HG03469 (cell line): ENCODE data around the gene TBC1D4.

Experiments used
- ATAC-seq: cut with Tn5 transposase; IDR thresholded peaks from one replicate; pipeline ENCODE4 v1.9.1; 2021; ENCODE audit warnings: mild to moderate bottlenecking, moderate library complexity, moderate number of reproducible peaks; ENCODE audit not compliant: unreplicated experiment

Gene TBC1D4

DNA sequence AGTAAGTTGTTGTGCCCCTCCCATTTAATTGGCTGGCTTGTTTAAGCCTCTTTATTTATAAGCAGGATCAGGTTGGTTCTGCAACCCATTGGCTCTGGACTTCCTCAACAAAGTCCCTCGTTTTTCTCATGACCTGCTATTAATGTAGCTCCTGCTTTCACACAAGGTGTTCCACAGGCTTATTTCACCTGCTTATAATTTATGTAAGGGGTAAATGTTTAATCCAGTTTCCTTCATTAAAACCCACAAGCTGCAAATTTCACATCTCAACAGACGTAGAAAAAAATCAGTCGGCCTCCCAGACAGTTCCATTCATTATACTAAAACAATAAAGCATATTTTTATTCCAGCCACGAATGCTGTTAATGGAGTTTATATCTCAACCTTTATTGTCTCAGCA lies 86.1 kb downstream of the TBC1D4 start:
- no peak for ATAC-seq

DNA sequence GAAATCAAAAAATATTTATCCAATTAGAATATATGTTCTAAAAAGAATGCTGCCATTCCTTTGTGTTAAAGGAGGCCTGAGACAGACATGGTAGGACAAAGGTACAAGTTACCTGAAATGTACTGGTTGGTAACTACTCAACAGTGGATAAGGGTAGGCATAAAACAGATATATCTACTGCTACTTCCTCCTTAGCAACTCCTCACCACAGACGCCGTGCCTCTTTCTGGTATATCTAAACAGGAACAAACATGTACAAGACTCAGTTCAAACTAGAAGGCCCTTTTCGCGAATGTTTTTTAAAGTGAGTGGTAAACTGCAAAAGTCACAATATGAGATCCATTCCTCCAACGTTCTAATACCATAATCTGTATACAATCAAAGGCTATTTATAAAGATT lies 86.9 kb downstream of the TBC1D4 start:
- peak; percentile 66 for ATAC-seq

DNA sequence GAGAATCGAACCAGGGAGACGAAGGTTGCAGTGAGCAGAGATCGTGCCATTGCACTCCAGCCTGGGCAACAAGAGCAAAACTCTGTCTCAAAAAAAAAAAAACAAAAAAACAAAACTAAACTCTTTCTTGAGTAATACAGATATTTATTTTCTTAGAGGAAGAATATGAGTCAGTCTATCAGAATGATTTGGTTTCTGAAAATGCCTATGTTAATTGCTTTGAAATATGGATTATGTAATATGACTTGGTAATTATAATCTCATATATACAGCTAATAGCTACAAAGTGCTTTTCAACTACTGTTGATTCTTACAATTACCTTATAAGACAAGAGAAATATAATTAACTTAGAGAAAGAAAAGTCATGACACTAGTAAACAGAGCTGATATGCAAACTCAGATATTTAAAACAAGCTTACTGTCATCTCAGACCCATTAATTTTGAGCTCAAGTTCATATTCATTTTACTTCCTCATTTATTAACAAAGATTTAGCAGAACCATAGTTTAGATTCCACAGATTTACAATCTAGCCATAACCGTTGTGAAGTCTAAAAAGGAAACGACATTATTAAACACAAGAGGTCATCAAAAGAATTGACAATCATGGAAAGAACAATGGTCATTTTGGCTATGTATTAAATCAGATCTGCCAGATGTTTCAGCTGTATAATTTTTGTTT lies 88.0 kb downstream of the TBC1D4 start:
- ATAC-seq, result no peak

DNA sequence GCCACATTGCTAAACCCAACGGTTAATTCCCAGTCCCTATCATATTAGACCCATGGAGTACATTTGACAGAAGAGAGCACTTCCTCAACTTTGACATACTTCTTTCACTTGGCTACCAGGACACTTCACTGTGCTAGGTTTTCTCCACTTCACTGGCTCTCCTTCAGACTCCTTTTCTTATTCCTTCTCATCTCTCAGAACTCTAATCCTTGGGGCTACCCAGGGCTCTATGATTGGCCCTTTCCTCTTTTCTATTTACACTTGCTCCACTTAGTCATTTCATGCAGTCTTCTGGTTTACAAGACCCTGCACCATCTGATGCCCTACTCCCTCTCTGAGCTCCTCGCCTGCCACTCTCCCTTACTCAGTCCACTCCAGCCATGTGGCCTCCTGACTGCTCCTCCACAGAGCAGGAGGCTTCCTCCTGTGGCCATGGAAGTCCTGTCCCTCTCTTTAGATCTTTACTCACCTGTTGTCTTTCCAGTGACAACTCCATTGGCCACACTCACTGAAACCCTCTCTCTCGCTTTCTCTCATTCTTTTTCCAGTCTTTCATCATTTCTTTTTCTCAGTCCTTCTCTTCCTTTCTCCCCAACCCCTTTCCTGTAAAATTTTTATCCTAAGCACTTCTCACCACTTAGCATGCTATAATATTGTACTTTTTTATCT lies 90.4 kb downstream of the TBC1D4 start:
- ATAC-seq, result no peak

DNA sequence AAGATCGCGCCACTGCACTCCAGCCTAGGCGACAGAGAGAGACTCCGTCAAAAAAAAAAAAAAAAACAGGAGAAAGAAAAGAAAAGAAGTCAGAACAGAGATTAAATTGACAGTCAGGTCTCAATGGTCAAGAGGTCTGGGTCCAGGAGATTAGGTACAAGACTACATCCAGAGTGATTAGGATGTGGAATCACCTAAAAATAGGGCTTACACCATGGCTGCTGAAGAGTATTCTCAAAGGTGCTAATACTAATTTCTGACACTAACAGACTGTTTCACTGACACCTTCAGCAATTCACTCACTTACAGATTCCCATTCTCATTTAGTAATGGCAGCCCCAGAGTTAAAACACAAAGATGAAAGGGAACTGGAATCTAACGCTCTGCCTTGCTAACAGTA lies 91.7 kb downstream of the TBC1D4 start:
- no peak for ATAC-seq

DNA sequence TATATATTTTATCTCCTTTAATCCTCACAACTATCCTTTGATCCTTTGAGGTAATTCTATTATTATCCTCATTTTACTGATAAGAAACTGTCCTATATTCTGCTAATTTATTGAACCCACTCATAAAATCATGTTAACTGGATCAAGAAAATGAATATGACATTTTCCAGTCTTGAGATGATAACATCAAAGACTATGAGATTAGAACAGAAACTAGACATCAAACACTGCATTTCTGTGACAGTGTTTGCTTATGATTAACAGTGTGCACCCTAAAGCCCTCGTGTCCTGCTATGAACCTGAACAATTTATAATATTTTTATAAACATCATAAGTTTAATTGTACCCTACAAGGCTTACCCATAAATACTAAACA lies 96.3 kb downstream of the TBC1D4 start:
- no peak for ATAC-seq

GRCh38 chr13:75384879-75385707 lies 96.9 kb downstream of the TBC1D4 start:
- ATAC-seq, result no peak

DNA sequence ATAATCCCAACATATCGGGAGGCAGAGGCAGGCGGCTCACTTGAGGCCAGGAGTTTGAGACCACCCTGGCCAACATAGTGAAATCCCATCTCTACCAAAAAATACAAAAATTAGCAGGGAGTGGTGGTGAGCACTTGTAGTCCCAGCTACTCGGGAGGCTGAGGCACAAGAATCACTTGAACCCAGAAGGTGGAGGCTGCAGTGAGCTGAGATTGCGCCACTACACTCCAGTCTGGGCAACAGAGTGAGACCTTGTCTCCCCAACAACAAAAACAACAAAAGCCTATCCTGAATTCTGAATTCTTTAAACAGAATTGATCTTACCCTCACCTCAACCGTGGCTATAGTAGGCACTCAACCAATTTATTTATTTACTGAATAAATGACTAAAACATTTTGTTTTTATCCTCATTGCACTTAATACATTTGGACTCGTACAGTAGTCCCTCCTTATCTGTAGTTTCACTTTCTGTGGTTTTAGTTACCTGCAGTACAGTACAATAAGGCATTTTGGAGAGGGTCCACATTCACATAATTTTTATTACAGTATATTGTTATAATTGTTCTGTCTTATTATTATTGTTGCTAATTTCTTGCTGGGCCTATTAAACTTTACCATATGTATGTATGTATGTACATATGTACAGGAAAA lies 98.8 kb downstream of the TBC1D4 start:
- no peak for ATAC-seq

GRCh38 chr13:75378301-75378700 lies 103.7 kb downstream of the TBC1D4 start:
- no peak for ATAC-seq

- ATAC-seq, result no peak
Measured at GRCh38 chr13:75376792-75377402, 105.1 kb downstream of the TBC1D4 start.

DNA sequence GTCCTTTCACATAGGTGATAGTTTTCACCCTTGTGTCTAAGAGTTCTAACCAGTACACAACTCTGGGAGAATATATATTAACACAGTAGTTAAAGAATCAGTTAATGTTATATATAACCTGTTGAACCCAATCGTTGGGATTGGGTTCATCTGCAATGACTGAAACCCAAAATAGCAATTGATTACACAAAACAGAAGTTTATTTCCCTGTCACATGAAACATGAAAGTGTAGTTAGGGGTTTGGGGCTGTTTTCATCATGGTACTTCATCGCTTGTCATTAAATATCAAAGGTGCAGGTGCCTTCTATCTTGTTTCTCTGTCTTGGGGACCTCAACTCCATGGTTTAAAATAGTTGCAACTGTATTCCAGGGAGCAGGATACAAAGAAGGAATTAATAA lies 106.6 kb downstream of the TBC1D4 start:
- ATAC-seq, result no peak

DNA sequence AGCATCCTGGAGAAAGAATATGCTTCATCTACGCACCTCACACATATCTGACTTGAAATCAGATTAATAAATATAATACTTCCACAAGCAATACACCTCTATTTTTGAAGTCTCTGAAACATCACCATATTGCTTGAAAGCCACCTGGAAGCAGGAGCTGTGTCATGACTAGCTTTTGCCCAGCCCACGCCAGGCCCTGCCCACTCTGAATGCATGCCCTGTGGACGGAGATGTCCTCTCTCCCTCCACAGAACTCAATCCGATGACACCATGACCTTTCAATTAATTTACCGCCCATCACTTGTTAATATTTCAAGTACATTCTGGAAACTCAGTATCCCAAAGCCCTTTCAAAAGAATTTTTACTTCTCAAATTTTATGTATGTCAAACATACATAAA lies 108.0 kb downstream of the TBC1D4 start:
- ATAC-seq, result no peak

DNA sequence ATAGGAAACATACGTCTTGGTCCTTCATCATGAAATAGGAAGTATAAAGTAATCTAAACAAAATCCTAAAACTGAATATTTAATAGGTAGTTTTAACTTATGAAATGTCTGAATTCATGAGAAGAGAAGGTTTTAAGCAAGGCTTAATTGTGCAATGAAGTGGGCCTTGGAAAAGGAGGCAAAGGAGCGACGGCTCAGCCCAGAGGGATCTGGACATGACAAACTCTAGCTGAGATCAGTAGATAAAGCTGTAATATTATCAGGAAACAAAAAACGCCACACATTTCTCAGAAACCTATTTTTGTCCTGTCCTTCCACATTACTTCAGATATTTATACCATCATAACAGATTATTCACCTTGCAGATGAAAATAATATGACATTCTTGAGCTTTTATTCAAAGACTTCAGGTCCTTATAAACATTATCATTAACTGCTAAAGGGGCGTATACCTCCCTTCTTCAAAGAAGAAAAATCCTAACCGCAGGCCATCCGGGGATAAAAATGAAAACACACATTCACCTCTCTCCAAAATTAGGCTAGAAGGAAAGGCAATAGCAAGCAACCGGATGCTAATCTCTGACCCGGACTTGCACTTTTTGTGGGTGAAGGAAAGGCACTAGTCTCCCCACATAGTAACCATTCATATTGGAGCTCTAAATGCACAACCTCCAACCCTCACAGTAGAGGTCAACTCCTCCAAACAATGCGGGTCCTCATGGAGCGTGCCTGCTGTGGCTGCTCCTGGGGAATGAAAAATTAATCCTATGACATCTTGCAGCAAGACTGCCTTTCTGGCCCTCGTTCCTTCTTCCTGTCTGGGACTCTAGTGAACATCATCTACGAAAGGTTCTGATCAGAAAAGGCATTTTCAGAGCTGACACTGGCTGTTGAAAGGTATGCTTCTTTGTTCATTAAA lies 108.8 kb downstream of the TBC1D4 start:
- ATAC-seq, result no peak

DNA sequence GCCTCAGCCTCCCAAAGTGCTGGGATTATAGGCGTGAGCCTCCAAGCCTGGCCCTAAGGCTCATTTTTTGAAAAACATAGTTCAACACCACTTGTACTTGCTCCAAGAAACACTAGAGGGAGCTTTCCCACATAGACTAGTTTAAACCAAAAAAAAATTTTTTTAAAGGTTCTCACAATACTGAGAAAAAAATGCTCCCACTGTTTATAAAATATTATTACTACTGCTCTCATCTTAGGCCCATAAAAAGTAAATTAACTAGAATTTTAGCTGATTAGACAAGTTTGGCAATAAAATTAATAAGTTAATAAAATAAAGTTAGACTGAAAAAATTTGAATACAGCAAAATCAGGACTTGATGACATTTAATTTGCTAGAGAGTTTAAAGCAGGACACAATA lies 109.5 kb downstream of the TBC1D4 start:
- ATAC-seq, result peak; percentile 30

DNA sequence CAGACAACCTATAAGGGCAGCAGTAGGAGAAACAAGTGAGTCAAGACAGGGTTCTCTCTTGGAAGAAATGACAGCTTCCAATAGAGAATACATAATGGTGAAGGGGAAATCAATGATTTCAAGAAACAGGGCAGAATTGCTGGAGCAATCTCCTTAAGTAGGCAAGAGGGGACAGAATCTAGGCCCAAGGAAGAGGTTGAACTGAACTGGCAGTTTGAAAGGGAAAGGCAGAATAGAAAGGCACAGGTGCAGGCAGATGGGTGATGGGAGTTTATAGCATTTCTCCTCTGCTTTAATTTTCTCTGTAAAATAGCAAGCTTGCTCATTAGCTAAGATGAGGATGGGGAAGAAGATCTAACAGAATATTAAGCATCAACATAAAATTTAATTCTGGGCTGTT lies 110.8 kb downstream of the TBC1D4 start:
- ATAC-seq, result no peak

DNA sequence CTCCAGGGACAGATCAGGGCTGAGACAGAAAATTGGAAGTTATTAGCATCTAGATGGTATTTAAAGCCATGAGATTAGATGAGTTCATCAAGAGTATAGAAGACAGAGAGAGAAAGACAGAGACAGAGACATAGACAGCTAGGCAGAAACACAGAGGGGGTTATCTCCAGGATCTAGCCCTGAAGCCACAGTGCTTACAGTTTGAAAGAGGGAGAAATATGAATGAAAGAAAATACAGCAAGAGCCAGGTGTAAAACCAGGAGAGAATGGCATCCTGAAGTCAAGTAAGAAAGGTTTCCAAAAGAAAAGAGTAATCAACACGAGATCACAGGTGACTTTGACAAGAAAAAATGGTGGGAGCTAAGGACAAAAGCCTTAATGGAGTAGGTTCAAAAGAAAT lies 111.2 kb downstream of the TBC1D4 start:
- no peak for ATAC-seq

- no peak for ATAC-seq
Measured at GRCh38 chr13:75369981-75370380, 112.0 kb downstream of the TBC1D4 start.

- peak; percentile 25 for ATAC-seq
Measured at GRCh38 chr13:75368167-75368566, 113.8 kb downstream of the TBC1D4 start.

GRCh38 chr13:75366380-75367280 lies 115.3 kb downstream of the TBC1D4 start:
- no peak for ATAC-seq
